PC-3 (cell line): ENCODE results near the gene ANKRD52. TPM values are rescaled to one million over a fixed set of nuclear protein-coding genes. Genes with fewer than 3 reads are reported as not detected.

Experiments
- ATAC-seq: fragments of 200-7000 bp; cut with Tn5 transposase; 2 replicates; pipeline ENCODE4 v1.9.1; 2020; ENCODE audit warnings: mild to moderate bottlenecking, moderate library complexity
- BruUV-seq: library from RNA; stranded (reverse); fragments of 400-500 nt; replicated peaks from 2 replicates; lab custom pipeline; 2021; lab: Mats Ljungman, UMichigan
- CTCF ChIA-PET: fragments of 300-600 bp; sonication (Branson Sonifier 250); formaldehyde crosslinking; loops from one replicate; lab custom pipeline; 2022; ENCODE audit warnings: antibody characterized with exemption; lab: Charles Lee
- POLR2A ChIA-PET: fragments of 300-600 bp; sonication (Branson Sonifier 250); formaldehyde crosslinking; loops from one replicate; lab custom pipeline; 2022; ENCODE audit warnings: antibody characterized with exemption; ENCODE audit not compliant: unreplicated experiment; lab: Charles Lee
- DNase-seq: peaks from one replicate; pipeline ENCODE4 v3.0.0-alpha.2; 2015
- H2AFZ ChIP-seq: fragments of 300-600 bp; sonication (generic); 2 replicates; pipeline ENCODE4 v1.6.0; 2016; ENCODE audit warnings: antibody characterized with exemption, low read length
- H3F3A ChIP-seq: fragments of 300-600 bp; sonication (generic); one replicate; pipeline ENCODE4 v1.6.0; 2017; ENCODE audit warnings: antibody characterized with exemption, low read length, control low read depth, mild to moderate bottlenecking; ENCODE audit not compliant: unreplicated experiment
- H3K27ac ChIP-seq: fragments of 300-600 bp; sonication (generic); 2 replicates; pipeline ENCODE4 v1.5.1; 2016; ENCODE audit warnings: mild to moderate bottlenecking, low read length
- H3K27me3 ChIP-seq: fragments of 300-600 bp; sonication (generic); 2 replicates; pipeline ENCODE4 v1.6.1; 2016; ENCODE audit warnings: low read length, mixed read lengths
- H3K36me3 ChIP-seq: fragments of 300-600 bp; sonication (generic); 2 replicates; pipeline ENCODE4 v1.6.1; 2016; ENCODE audit warnings: low read depth, mixed run types, low read length, mixed read lengths
- H3K4me1 ChIP-seq: fragments of 300-600 bp; sonication (generic); 2 replicates; pipeline ENCODE4 v1.5.1; 2016; ENCODE audit warnings: low read length; ENCODE audit not compliant: insufficient read depth
- H3K4me2 ChIP-seq: fragments of 300-600 bp; sonication (generic); 2 replicates; pipeline ENCODE4 v1.6.0; 2016; ENCODE audit warnings: low read length
- H3K4me3 ChIP-seq: fragments of 300-600 bp; sonication (generic); 2 replicates; pipeline ENCODE4 v1.5.1; 2016; ENCODE audit warnings: mild to moderate bottlenecking, low read length, mixed read lengths
- H3K79me2 ChIP-seq: fragments of 300-600 bp; sonication (generic); 2 replicates; pipeline ENCODE4 v1.6.1; 2017; ENCODE audit warnings: low read length, mixed read lengths
- H3K9ac ChIP-seq: fragments of 300-600 bp; sonication (generic); 2 replicates; pipeline ENCODE4 v1.6.0; 2016; ENCODE audit warnings: mild to moderate bottlenecking, low read length
- H3K9me2 ChIP-seq: fragments of 300-600 bp; sonication (generic); replicated peaks from 2 replicates; pipeline ENCODE4 v1.6.1; 2016; ENCODE audit warnings: mixed run types, low read length, mixed read lengths
- H3K9me3 ChIP-seq: fragments of 300-600 bp; sonication (generic); 2 replicates; pipeline ENCODE4 v1.6.1; 2016; ENCODE audit warnings: low read length, mixed read lengths
- H4K20me1 ChIP-seq: fragments of 300-600 bp; sonication (generic); 2 replicates; pipeline ENCODE4 v1.6.1; 2016; ENCODE audit warnings: low read length, mixed read lengths
- CTCF ChIP-seq: fragments of 300-600 bp; sonication (generic); conservative IDR thresholded peaks from 2 replicates; pipeline ENCODE4 v1.5.1; 2017; ENCODE audit warnings: antibody characterized with exemption, low read depth, mild to moderate bottlenecking, low read length
- EZH2 ChIP-seq: fragments of 300-600 bp; sonication (generic); IDR thresholded peaks from one replicate; pipeline ENCODE4 v1.6.1; 2017; ENCODE audit warnings: antibody characterized with exemption, mild to moderate bottlenecking, low read length; ENCODE audit not compliant: unreplicated experiment
- EZH2phosphoT487 ChIP-seq: fragments of 300-600 bp; sonication (generic); IDR thresholded peaks from 2 replicates; pipeline ENCODE4 v1.6.1; 2018; ENCODE audit warnings: mild to moderate bottlenecking, antibody characterized with exemption, low read length, borderline replicate concordance
- intact Hi-C: fragments of 100-400 bp; cut with micrococcal nuclease; formaldehyde crosslinking; loops from 2 replicates; pipeline ENCODE4 v1.9.0; 2023
- total RNA-seq: library from RNA; depleted of rRNA; stranded (reverse); fragments of >200 nt; gene quantifications from 2 replicates; pipeline ENCODE4 v1.2.3, GENCODE V29; 2014

Gene ANKRD52
- total RNA-seq, 1 experiment from 2014 or later, result 19.1 TPM

GRCh38 chr12:56242986-56243385 is 15.2 kb downstream of the ANKRD52 start:
- H3K9me2 ChIP-seq, result no peaks in the 10 kb centered on the region
- H3K4me3 ChIP-seq, result no peak overlapping the region
- no peaks in the 10 kb centered on the region for H3K9me3 ChIP-seq
- no peak overlapping the region for H3K4me2 ChIP-seq
- no peak overlapping the region for H3K9ac ChIP-seq
- H3K27ac ChIP-seq, result no peak overlapping the region
- POLR2A ChIA-PET, result no interaction called here
- H3K4me1 ChIP-seq, result no peaks in the 10 kb centered on the region
- no peaks in the 10 kb centered on the region for H3K27me3 ChIP-seq
- H2AFZ ChIP-seq, result no peak overlapping the region
- CTCF ChIA-PET, result no interaction called here
- TF ChIP-seq CTCF (no peak), EZH2 (no peak), EZH2phosphoT487 (no peak)
- H3F3A ChIP-seq, result no peaks in the 10 kb centered on the region
- DNase-seq, result no peak
- BruUV-seq, result no TSS peak
- no peaks in the 10 kb centered on the region for H4K20me1 ChIP-seq
- H3K36me3 ChIP-seq, result peaks cover 32% of the 10 kb centered on the region
- no peak for ATAC-seq
- no peaks in the 10 kb centered on the region for H3K79me2 ChIP-seq
- intact Hi-C loops, result no loop called here

GRCh38 chr12:56241424-56242303 is 16.5 kb downstream of the ANKRD52 start:
- no peaks in the 10 kb centered on the region for H4K20me1 ChIP-seq
- POLR2A ChIA-PET, result no interaction called here
- H3K4me2 ChIP-seq, result no peak overlapping the region
- no peak overlapping the region for H2AFZ ChIP-seq
- no peaks in the 10 kb centered on the region for H3F3A ChIP-seq
- no peaks in the 10 kb centered on the region for H3K79me2 ChIP-seq
- H3K9me2 ChIP-seq, result no peaks in the 10 kb centered on the region
- H3K4me1 ChIP-seq, result no peaks in the 10 kb centered on the region
- H3K4me3 ChIP-seq, result no peak overlapping the region
- H3K36me3 ChIP-seq, result peaks cover 21% of the 10 kb centered on the region
- no peak overlapping the region for H3K9ac ChIP-seq
- ATAC-seq, result no peak
- TF ChIP-seq CTCF, result no peak
- TF ChIP-seq EZH2phosphoT487, result no peak
- no peak for TF ChIP-seq EZH2
- H3K27ac ChIP-seq, result no peak overlapping the region
- no peaks in the 10 kb centered on the region for H3K27me3 ChIP-seq
- no peaks in the 10 kb centered on the region for H3K9me3 ChIP-seq
- no peak for DNase-seq
- intact Hi-C loops, result no loop called here
- CTCF ChIA-PET, result no interaction called here
- TSS peak; percentile 7 for BruUV-seq

- no peak for TF ChIP-seq CTCF
- TF ChIP-seq EZH2, result no peak
- no peak for TF ChIP-seq EZH2phosphoT487
- Histone ChIP-seq H3K27ac (no peak overlapping the region), H3K9me2 (no peaks in the 10 kb centered on the region), H3K4me3 (no peak overlapping the region), H2AFZ (no peak overlapping the region), H3K4me1 (no peaks in the 10 kb centered on the region), H3F3A (no peaks in the 10 kb centered on the region), H3K79me2 (no peaks in the 10 kb centered on the region), H3K36me3 (peaks cover 5% of the 10 kb centered on the region; the same call in 1 of the 2 replicates), H3K9me3 (no peaks in the 10 kb centered on the region), H3K27me3 (no peaks in the 10 kb centered on the region), H4K20me1 (no peaks in the 10 kb centered on the region), H3K9ac (no peak overlapping the region), H3K4me2 (no peak overlapping the region)
- ChIA-PET CTCF (no interaction called here), POLR2A (no interaction called here)
- DNase-seq (no peak), ATAC-seq (no peak)
- no TSS peak for BruUV-seq
- intact Hi-C loops, result no loop called here
Measured at GRCh38 chr12:56237552-56237951, 20.6 kb downstream of the ANKRD52 start.
